SK-N-SH treated with all-trans-retinoic acid at 6 μM for 48 hours (cell line): ENCODE results near the gene KBTBD13.
A peak's percentile ranks its signal among the peaks of the same experiment; 100 is the strongest.

Experiments
- ATAC-seq: fragments of 200-7000 bp; cut with Tn5 transposase; 3 replicates; pipeline ENCODE4 v1.9.1; 2020; ENCODE audit warnings: mild to moderate bottlenecking, moderate library complexity
- ARNTL ChIP-seq: fragments of 450-650 bp; formaldehyde crosslinking; IDR thresholded peaks from 2 replicates; pipeline ENCODE4 v1.5.0; 2020; ENCODE audit warnings: low read depth, mild to moderate bottlenecking, moderate library complexity, borderline replicate concordance
- BACH2 ChIP-seq: fragments of 250-450 bp; sonication (Bioruptor Pico); IDR thresholded peaks from 2 replicates; pipeline ENCODE4 v1.9.0; 2021; ENCODE audit warnings: mild to moderate bottlenecking, borderline replicate concordance
- CSDC2 ChIP-seq: fragments of 250-450 bp; sonication (Bioruptor Pico); IDR thresholded peaks from 2 replicates; pipeline ENCODE4 v1.5.0; 2020; ENCODE audit warnings: mild to moderate bottlenecking, moderate library complexity
- ESRRG ChIP-seq: fragments of 250-450 bp; sonication (Bioruptor Pico); IDR thresholded peaks from 2 replicates; pipeline ENCODE4 v1.6.1; 2021; ENCODE audit warnings: mild to moderate bottlenecking
- GLIS3 ChIP-seq: fragments of 250-450 bp; sonication (Bioruptor Pico); IDR thresholded peaks from 2 replicates; pipeline ENCODE4 v1.5.0; 2020; ENCODE audit warnings: mild to moderate bottlenecking, moderate library complexity
- ISL1 ChIP-seq: fragments of 250-450 bp; sonication (Bioruptor Pico); IDR thresholded peaks from 2 replicates; pipeline ENCODE4 v2.1.2; 2022; ENCODE audit warnings: mild to moderate bottlenecking, moderate library complexity
- OSR1 ChIP-seq: fragments of 250-450 bp; sonication (Bioruptor Pico); IDR thresholded peaks from 2 replicates; pipeline ENCODE4 v1.8.0; 2022; ENCODE audit warnings: moderate library complexity, mild to moderate bottlenecking, inconsistent platforms
- PPARA ChIP-seq: fragments of 250-450 bp; sonication (Bioruptor Pico); IDR thresholded peaks from 2 replicates; pipeline ENCODE4 v1.5.0; 2020; ENCODE audit warnings: mild to moderate bottlenecking, borderline replicate concordance
- RARB ChIP-seq: fragments of 250-450 bp; sonication (Bioruptor Pico); IDR thresholded peaks from 2 replicates; pipeline ENCODE4 v1.8.0; 2021; ENCODE audit warnings: mild to moderate bottlenecking, moderate library complexity
- TCF4 ChIP-seq: fragments of 250-450 bp; sonication (Bioruptor Pico); IDR thresholded peaks from 2 replicates; pipeline ENCODE4 v1.8.0; 2021; ENCODE audit warnings: mild to moderate bottlenecking, moderate library complexity, borderline replicate concordance
- TOX ChIP-seq: fragments of 250-450 bp; sonication (Bioruptor Pico); IDR thresholded peaks from 2 replicates; pipeline ENCODE4 v1.8.0; 2021; ENCODE audit warnings: mild to moderate bottlenecking, moderate library complexity, borderline replicate concordance
- ZFP3 ChIP-seq: fragments of 250-450 bp; sonication (Bioruptor Pico); IDR thresholded peaks from 2 replicates; pipeline ENCODE4 v1.5.0; 2020; ENCODE audit warnings: mild to moderate bottlenecking, moderate library complexity
- ZFP30 ChIP-seq: fragments of 450-650 bp; formaldehyde crosslinking; IDR thresholded peaks from 2 replicates; pipeline ENCODE4 v1.5.0; 2022; ENCODE audit warnings: mild to moderate bottlenecking, moderate library complexity
- ZNF565 ChIP-seq: fragments of 450-650 bp; formaldehyde crosslinking; conservative IDR thresholded peaks from 2 replicates; pipeline ENCODE4 v1.5.0; 2020; ENCODE audit warnings: low read depth, mild to moderate bottlenecking, moderate library complexity
- ZNF70 ChIP-seq: fragments of 450-650 bp; formaldehyde crosslinking; IDR thresholded peaks from 2 replicates; pipeline ENCODE4 v1.5.0; 2020; ENCODE audit warnings: mild to moderate bottlenecking, moderate library complexity
- ZNF8 ChIP-seq: fragments of 450-650 bp; formaldehyde crosslinking; IDR thresholded peaks from 2 replicates; pipeline ENCODE4 v1.5.0; 2020; ENCODE audit warnings: mild to moderate bottlenecking, moderate library complexity
- TF ChIP-seq, protein P1 (sequence below): fragments of 250-450 bp; sonication (Bioruptor Pico); IDR thresholded peaks from 2 replicates; pipeline ENCODE4 v1.8.0; 2020; ENCODE audit warnings: mild to moderate bottlenecking, moderate library complexity, borderline replicate concordance
- TF ChIP-seq, protein P2 (sequence below): fragments of 250-450 bp; sonication (Bioruptor Pico); IDR thresholded peaks from 2 replicates; pipeline ENCODE4 v1.8.0; 2021; ENCODE audit warnings: low read depth, mild to moderate bottlenecking, moderate library complexity, borderline replicate concordance
- TF ChIP-seq, protein P3 (sequence below): fragments of 250-450 bp; sonication (Bioruptor Pico); IDR thresholded peaks from 2 replicates; pipeline ENCODE4 v1.5.1; 2020; ENCODE audit warnings: low read depth, mild to moderate bottlenecking, moderate library complexity
- TF ChIP-seq, protein P4 (sequence below): fragments of 250-450 bp; sonication (Bioruptor Pico); IDR thresholded peaks from 2 replicates; pipeline ENCODE4 v1.5.0; 2020; ENCODE audit warnings: mild to moderate bottlenecking, moderate library complexity
- TF ChIP-seq, protein P5 (sequence below): fragments of 250-450 bp; sonication (Bioruptor Pico); IDR thresholded peaks from 2 replicates; pipeline ENCODE4 v1.5.1; 2021; ENCODE audit warnings: mild to moderate bottlenecking, moderate library complexity

KBTBD13 gene

DNA sequence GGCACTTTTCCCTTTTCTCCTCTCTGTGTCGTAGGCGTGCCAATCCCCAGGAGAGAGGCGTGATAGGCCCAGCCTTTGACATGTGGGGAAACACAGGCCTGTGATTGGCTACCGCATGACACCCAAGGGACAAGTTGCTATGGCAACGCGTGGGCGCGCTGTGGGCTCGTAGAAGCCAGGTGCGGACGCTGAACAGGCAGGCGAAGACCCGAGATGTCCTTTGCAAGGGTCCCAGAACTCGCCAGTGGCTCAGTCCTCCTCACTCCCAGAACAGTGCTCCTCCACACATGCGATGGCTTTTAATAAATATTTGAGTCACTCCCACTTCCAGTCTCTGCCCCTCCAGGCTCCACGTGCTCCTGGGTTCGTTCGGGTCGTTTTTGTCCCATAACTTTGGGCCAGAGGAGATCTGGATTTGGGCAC is 27.1 kb upstream of the KBTBD13 start:
- peak; percentile 99 for ATAC-seq
- TF ChIP-seq ARNTL (no peak), RARB (CRISPR knock-in tag) (no peak), ZNF70 (CRISPR knock-in tag) (no peak), ESRRG (CRISPR knock-in tag) (no peak), PPARA (CRISPR knock-in tag) (no peak), TOX (no peak)
- TF ChIP-seq, protein P1, sequence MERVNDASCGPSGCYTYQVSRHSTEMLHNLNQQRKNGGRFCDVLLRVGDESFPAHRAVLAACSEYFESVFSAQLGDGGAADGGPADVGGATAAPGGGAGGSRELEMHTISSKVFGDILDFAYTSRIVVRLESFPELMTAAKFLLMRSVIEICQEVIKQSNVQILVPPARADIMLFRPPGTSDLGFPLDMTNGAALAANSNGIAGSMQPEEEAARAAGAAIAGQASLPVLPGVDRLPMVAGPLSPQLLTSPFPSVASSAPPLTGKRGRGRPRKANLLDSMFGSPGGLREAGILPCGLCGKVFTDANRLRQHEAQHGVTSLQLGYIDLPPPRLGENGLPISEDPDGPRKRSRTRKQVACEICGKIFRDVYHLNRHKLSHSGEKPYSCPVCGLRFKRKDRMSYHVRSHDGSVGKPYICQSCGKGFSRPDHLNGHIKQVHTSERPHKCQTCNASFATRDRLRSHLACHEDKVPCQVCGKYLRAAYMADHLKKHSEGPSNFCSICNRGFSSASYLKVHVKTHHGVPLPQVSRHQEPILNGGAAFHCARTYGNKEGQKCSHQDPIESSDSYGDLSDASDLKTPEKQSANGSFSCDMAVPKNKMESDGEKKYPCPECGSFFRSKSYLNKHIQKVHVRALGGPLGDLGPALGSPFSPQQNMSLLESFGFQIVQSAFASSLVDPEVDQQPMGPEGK (CRISPR knock-in tag) = no peak

DNA sequence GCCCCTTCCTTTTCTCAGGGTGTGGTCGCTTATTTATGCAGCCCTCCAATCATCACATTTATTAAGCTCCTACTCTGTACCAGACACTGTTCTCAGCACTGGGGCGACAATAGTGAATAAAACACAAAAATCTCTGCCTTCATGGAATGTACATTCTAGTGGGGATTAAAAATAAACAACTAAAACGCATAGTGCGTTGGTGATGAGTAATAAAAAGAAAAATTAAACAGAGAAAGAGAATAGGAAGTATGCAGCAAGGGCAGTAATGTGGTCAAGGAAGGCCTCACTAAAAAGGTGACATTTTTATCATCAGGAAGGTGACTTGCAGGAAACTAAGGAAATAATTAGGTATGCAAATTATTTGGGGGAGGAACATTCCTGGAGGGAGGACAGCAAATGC is 26.3 kb upstream of the KBTBD13 start:
- no peak for TF ChIP-seq ISL1 (CRISPR knock-in tag)
- no peak for TF ChIP-seq OSR1
- TF ChIP-seq ARNTL = no peak
- no peak for TF ChIP-seq ESRRG (CRISPR knock-in tag)
- no peak for ATAC-seq

DNA sequence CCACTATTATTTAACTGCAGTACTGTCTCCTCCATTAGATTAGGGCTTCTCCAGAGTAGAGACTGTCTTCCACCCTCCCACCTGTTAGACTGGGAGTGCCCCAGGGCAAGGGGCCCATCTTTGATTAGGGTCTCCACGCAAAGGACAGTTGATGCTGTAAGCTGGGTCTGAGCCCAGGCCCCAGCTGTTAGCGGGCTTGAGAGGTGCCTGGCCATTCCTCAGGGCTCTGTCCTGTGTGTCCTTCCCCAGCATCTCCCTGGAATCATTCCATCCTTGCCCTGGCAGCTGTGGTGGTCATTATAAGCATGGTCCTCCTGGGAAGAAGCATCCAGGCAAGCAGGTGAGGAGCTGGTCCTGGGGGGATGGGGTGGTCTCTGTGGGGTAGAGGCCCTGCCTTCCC is 25.3 kb upstream of the KBTBD13 start:
- no peak for TF ChIP-seq ZFP30 (CRISPR knock-in tag)
- TF ChIP-seq ZNF565 (CRISPR knock-in tag) = no peak
- TF ChIP-seq GLIS3 (CRISPR knock-in tag) = no peak
- TF ChIP-seq ISL1 (CRISPR knock-in tag) = no peak
- no peak for TF ChIP-seq BACH2 (CRISPR knock-in tag)
- TF ChIP-seq TCF4 (CRISPR knock-in tag) = no peak
- TF ChIP-seq, protein P2, sequence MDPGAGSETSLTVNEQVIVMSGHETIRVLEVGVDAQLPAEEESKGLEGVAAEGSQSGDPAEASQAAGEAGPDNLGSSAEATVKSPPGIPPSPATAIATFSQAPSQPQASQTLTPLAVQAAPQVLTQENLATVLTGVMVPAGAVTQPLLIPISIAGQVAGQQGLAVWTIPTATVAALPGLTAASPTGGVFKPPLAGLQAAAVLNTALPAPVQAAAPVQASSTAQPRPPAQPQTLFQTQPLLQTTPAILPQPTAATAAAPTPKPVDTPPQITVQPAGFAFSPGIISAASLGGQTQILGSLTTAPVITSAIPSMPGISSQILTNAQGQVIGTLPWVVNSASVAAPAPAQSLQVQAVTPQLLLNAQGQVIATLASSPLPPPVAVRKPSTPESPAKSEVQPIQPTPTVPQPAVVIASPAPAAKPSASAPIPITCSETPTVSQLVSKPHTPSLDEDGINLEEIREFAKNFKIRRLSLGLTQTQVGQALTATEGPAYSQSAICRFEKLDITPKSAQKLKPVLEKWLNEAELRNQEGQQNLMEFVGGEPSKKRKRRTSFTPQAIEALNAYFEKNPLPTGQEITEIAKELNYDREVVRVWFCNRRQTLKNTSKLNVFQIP (CRISPR knock-in tag) = no peak
- no peak for TF ChIP-seq PPARA (CRISPR knock-in tag)
- TF ChIP-seq, protein P3, sequence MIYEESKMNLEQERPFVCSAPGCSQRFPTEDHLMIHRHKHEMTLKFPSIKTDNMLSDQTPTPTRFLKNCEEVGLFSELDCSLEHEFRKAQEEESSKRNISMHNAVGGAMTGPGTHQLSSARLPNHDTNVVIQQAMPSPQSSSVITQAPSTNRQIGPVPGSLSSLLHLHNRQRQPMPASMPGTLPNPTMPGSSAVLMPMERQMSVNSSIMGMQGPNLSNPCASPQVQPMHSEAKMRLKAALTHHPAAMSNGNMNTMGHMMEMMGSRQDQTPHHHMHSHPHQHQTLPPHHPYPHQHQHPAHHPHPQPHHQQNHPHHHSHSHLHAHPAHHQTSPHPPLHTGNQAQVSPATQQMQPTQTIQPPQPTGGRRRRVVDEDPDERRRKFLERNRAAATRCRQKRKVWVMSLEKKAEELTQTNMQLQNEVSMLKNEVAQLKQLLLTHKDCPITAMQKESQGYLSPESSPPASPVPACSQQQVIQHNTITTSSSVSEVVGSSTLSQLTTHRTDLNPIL (CRISPR knock-in tag) = no peak
- ATAC-seq = no peak

DNA sequence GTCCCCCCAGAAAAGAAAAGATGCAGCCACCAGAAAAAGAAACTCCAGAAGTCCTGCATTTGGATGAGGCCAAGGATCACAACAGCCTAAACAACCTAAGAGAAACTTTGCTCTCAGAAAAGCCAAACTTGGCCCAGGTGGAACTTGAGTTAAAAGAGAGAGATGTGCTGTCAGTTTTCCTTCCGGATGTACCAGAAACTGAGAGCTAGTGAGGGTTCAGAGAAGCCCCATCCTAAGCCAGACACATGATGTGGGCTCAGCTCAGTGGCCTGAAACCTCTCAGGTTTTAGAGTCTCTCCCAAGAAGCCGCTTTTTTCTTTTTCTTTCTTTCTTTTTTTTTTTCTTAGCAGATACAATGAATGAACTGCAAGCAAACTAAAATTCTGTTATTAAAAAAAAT is 23.6 kb upstream of the KBTBD13 start:
- TF ChIP-seq, protein P4, sequence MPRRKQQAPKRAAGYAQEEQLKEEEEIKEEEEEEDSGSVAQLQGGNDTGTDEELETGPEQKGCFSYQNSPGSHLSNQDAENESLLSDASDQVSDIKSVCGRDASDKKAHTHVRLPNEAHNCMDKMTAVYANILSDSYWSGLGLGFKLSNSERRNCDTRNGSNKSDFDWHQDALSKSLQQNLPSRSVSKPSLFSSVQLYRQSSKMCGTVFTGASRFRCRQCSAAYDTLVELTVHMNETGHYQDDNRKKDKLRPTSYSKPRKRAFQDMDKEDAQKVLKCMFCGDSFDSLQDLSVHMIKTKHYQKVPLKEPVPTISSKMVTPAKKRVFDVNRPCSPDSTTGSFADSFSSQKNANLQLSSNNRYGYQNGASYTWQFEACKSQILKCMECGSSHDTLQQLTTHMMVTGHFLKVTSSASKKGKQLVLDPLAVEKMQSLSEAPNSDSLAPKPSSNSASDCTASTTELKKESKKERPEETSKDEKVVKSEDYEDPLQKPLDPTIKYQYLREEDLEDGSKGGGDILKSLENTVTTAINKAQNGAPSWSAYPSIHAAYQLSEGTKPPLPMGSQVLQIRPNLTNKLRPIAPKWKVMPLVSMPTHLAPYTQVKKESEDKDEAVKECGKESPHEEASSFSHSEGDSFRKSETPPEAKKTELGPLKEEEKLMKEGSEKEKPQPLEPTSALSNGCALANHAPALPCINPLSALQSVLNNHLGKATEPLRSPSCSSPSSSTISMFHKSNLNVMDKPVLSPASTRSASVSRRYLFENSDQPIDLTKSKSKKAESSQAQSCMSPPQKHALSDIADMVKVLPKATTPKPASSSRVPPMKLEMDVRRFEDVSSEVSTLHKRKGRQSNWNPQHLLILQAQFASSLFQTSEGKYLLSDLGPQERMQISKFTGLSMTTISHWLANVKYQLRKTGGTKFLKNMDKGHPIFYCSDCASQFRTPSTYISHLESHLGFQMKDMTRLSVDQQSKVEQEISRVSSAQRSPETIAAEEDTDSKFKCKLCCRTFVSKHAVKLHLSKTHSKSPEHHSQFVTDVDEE (CRISPR knock-in tag) = no peak
- TF ChIP-seq PPARA (CRISPR knock-in tag) (no peak), ISL1 (CRISPR knock-in tag) (no peak), ZNF8 (no peak), ZFP3 (no peak), CSDC2 (no peak), OSR1 (no peak), RARB (CRISPR knock-in tag) (no peak), ESRRG (CRISPR knock-in tag) (no peak)
- TF ChIP-seq, protein P3 (CRISPR knock-in tag) = no peak
- TF ChIP-seq, protein P1 (CRISPR knock-in tag) = no peak
- TF ChIP-seq, protein P2 (CRISPR knock-in tag) = no peak
- TF ChIP-seq, protein P5, sequence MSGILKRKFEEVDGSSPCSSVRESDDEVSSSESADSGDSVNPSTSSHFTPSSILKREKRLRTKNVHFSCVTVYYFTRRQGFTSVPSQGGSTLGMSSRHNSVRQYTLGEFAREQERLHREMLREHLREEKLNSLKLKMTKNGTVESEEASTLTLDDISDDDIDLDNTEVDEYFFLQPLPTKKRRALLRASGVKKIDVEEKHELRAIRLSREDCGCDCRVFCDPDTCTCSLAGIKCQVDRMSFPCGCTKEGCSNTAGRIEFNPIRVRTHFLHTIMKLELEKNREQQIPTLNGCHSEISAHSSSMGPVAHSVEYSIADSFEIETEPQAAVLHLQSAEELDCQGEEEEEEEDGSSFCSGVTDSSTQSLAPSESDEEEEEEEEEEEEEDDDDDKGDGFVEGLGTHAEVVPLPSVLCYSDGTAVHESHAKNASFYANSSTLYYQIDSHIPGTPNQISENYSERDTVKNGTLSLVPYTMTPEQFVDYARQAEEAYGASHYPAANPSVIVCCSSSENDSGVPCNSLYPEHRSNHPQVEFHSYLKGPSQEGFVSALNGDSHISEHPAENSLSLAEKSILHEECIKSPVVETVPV (CRISPR knock-in tag) = no peak
- no peak for ATAC-seq
